HS-5 (cell line): ENCODE results near the gene ERC2.
A peak's percentile ranks its signal among the peaks of the same experiment; 100 is the strongest.
"Not testable (repeated sequence)": the region's sequence is repeated elsewhere in the genome, so short reads cannot be mapped to it uniquely, and the experiment has no call there.

Experiments used
- DNase-seq: peaks from one replicate; pipeline ENCODE4 v3.0.0-alpha.2; 2012; ENCODE audit warnings: low read depth

ERC2 gene

DNA sequence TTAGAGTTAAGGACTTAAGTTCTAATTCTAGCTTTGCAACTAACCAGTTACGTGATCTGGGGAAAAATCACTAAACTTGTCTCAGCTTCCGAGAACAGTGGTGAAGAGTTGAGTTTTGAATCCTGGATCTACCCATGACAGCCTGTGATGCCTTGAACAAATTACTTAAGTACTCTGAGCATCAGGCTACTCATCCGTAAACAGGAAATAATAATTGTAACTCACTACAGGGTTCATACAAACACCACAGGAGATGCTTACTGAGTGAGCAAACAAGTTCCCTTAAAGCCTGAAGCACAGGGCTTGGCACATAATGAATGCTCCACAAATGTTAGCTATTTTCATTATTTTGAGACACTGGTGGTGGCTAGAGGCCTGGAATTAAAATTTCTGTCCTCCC is 158.8 kb downstream of the ERC2 start:
- no peak for DNase-seq

DNA sequence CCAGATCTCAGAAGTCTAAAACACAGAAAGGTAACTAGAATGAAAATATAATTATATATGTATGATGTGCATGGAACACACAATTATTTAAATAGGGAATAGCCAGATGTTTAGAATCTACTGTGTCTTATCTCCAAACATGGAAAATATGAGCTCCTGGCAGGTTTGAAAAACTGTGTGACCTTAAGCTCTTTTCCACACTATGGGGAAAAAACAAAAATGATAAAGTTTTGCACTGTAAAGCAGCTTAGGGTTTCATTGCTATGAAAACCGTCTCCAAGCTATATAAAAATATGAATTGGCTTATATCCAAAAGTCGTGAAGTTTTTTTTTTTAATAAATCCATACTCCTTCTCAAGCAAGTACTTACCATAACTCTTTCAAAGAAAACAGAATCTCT is 159.8 kb downstream of the ERC2 start:
- DNase-seq = no peak

DNA sequence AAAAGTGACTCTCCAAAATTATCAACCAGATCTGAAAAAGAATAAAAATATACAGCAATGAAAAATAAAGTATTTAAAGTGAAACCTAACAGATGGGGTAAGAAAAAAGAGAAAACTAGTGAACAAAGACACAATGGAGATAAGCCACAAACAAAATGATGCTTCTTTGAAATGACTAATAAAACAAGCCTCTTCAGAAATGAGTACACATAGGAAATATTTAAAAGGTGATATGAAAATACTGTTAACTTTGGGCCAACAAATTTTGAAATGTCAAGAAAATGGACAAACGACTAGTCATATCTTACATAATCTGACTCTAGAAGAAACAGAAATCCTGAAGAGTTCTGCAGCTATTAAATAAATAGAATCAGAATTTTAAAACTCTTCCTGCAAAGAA is 164.2 kb downstream of the ERC2 start:
- no peak for DNase-seq

DNA sequence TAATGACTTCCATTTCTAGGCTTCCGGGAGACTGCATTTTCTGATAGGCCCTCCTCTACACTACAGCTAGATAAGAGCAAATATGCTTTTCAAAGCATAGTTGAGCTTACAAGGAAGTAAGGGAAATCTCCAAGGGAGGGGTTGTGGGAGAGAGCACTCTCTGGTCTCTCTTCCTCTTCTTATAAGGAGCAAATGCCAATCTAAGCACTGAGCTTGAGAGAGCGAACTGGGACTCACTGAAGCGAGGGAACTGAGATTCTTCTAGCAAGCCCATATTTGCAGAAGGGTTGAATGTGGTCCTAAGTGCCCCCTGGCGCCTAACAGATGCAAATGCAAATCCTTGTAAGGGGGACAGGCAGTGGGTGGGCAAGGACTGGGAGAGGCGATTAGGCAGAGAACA is 164.8 kb downstream of the ERC2 start:
- no peak for DNase-seq

DNA sequence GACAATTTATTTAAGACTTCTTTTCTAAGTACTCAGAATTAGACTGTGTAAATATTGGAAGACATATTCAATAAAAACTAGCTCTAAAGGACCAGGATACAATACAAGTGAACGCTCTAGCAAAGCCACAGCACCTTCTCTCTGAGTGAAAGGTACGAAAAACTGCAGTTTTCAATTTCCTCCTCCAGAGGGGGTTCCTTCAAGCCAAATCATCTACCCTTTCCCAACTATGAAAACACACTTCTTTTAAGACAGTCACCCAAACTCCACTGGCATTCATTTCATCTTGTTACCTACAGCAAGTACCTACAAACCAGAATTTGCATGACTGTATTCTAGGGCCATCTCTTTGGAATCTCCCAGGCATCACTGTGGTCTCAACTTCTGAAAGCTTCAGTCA is 165.8 kb downstream of the ERC2 start:
- DNase-seq = no peak

DNA sequence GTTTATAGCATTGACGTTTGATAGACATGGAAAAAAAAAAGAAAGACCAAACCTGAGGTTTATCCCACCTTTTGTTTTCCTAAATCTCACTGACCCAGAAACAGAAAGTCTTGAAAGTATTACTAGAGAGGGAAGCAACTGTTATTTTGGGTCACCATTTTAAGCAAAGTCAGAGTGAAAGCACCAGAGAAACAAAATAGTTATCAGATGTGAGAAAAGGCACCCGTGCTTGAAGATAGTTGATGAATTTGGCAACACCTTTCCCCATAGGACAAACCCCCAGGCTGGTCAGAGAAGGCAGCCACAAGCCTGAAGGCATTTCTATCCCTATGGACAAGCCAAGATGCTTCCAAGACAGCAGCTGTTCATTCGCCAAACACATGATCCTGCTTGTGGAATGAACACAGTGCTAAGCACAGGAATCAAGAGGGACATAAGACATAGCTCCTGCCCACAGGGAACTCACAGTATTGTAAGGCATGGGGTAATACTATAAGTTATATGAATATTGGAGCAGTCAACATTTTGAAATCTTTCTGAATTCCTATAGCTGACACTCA is 170.9 kb downstream of the ERC2 start:
- no peak for DNase-seq

DNA sequence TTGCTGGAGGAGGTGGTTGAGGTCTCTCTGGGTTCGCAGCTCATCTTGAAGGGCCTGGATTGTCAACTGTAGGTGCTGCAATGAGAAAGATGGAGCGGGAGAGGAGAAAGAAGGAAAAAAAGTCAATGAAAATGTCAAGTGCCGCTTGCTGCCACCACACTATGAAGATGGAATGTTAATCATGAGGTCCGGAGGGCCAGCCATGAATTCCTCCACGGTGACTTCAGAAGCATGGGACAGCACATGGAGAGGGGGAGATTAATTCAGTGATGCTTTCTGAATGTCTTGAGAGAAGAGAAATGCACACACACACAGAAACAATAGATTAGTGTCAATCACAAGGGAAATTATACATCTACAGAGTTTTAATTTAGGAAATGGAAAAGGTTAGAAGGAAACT is 171.9 kb downstream of the ERC2 start:
- DNase-seq = no peak

DNA sequence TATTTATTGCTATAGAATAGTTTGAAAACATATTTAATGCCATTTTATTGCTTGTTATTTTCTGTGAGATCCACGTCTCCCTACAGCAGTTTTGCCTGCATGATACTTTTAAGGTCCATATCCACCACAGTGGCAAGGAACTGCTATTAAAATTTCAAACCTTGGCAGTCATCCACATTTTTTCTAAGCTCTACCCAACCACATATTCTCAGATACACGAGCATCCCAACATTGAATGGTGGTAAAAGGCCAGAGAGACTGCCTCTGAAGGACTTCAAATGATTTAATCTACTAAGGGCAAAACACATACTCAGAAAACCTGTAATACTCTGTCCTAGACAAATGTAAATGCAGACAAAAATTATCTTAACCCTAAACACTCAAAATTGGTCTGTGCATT is 173.1 kb downstream of the ERC2 start:
- DNase-seq = no peak

DNA sequence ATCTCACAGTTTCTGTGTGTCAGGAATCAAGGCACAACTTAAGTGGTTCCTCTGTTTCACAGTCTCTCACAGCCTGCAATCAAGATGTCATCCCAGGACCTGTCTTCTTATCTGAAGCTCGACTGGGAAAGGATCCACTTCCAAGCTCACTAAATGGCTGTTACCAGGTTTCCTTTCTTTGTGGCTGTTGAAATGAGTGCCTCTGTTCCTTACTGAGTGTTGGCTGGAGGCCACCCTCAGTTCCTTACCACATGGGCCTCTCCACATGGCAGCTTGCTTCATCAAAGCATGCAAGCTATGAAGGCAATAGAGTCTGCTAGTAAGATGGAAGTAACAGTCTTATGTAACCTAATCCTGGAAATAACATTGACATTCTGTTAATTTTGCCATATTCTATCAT is 174.0 kb downstream of the ERC2 start:
- no peak for DNase-seq

DNA sequence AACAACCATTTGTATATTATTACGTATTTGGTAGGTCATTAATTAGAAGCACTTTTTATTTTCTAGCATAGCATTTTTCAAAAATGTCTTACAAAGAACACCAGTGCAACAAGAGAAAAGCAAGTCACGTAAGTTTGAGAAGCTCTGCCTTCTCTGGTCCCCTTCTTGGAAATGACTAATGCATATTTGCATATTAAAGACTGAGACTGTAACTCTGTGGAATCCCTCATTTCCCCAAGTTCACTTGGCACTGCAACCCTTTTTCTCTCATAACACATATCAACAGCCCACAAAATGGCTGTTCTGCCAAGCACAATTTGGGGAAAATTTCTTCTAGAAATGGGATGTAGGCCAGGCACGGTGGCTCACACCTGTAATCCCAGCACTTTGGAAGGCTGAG is 176.3 kb downstream of the ERC2 start:
- no peak for DNase-seq

DNA sequence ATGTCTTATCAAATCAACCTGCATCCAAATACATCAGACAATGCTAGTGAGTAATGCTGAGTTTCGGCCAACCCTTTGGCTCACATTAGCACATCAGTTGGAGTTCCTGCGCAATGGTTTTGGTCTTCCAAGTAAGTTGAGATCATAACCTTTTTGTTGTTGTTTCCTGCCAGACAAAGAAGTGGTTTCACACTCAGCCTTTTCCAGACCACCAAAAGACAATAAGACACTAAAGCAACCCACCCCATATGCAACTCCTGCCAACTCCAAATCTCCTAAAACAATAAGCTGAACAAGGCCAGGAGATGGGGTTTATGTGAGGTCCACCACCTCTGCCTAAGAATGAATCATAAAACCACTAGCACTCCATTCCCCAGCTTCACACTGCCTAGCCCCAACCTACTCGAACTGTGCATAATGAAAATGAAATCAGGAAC is 177.0 kb downstream of the ERC2 start:
- DNase-seq = peak; percentile 37

DNA sequence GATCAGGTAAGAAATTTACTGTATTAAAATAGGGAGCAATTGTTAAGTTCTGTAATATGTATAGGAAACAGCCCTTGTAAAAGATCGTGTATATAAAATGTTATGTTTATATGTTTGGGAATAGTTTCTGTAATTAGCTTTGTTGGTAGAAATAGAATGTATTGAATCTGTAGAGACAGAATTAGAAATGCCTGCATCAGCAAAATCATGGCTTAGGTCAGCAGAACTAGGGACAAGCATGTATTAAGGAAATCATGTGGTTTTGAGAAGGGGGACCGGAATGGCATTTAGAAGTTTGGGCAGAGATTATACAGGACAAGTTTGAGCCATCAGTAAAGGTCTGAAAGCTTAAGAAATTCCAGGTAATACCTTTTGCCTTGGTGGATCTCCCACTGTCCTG is 177.9 kb downstream of the ERC2 start:
- no peak for DNase-seq

DNA sequence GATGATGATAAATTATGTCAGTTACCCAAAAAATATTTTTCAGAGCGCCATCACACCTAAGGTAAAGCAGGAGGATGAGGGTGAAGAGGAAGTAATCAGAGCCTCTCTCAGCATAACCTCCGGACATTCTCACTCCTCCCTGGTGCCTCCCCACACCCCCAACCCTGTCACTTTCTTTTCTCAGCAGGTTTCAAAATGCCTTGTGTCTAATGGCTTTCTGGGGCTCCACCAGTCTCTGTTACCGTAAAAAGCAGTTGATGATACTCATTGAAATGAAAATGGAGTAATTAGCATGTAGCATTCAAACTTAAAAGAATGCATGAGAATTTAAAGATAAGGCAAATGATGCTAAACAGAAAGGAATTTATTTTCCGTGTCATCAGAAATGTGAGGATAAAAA is 180.0 kb downstream of the ERC2 start:
- DNase-seq = no peak

DNA sequence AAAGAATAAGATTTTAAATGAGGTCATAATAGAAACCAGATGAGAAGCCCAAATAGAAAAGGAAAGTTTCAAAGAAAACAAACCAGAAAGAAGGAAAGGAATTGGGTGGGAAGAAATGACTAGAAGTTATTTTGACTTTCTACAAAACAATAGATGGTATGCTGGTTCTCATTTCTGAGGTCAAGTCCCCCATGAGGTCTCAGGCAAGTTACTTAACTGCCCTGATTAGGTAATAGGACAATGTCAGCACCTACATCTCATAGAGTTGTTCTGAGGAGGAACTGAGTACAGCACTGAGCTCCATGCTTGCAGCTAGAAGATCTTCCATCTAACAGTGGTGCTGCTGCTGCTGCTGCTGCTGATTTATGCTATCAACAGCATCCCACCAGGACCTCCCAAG is 185.9 kb downstream of the ERC2 start:
- DNase-seq = no peak

DNA sequence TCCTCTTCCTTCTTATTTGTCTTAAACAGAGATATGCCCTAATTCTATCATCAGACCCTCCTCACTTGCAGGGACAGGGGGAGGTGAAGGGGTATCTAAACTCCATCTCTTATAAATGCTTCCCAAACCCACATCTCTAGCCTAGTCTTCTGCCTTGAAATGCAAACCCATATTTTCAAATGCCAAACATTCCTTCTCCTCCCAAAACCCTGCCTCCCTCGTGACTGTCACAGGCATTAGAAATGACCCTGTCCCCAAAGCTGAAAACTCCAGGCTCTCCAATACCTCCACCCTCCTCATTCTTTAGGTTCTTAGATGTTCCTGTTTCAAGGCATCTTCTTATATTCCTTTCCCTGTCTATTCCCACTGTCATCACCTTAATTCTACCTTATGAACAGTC is 191.0 kb downstream of the ERC2 start:
- DNase-seq = no peak

DNA sequence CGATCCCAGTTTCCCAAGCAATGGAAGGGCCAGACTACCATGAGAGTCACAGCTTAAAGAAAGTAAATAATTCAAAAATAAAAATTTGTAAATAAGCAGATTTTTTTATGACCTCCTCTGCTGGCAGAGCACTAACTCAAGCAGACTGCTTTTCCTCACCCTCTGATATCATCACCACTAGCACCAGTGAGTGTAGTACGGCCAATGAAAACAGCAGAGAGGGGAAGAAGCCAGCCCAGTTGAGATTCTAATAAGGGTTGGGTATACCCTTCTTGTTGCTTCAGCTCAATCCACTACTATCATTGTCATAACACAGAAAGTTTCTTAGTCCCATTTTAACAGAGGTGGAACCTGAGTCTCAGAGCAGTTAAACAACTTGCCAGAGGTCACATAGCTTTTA is 193.1 kb downstream of the ERC2 start:
- DNase-seq = no peak

DNA sequence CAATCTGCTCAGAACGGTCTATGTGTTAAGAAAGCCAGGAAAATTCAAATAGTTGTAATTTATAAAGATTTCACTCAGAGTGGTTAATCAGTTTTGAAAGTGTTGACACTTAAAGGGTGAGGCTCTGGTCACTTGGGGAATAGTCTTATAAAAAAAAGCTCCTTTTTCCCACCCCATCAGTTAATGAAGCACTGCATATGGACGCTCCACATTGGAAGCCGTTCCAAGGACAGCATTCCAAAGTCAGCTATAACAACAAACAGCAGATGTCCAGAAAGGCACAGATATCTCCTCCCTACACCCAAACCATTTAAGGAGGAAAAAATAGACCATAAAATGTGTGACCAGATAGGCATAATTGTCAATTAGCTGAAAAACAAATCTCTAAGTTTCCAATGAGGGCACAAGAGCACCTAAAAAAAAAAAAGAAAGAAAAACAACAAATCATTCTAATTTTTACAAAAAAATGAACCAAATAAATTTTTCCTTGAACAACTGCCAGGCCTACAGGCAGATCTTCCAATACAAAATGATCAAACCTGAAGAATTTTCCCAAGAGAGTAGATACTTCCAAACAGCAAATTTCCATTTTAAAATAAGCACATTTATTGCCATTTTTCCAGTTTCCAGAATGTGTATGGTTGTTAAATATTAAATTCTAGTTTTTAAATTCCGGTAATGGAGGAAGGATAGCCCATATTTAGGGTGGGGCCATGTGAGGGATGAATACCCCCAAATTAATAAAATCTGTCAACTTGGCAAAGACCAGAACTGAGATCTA is 198.3 kb downstream of the ERC2 start:
- DNase-seq = no peak

DNA sequence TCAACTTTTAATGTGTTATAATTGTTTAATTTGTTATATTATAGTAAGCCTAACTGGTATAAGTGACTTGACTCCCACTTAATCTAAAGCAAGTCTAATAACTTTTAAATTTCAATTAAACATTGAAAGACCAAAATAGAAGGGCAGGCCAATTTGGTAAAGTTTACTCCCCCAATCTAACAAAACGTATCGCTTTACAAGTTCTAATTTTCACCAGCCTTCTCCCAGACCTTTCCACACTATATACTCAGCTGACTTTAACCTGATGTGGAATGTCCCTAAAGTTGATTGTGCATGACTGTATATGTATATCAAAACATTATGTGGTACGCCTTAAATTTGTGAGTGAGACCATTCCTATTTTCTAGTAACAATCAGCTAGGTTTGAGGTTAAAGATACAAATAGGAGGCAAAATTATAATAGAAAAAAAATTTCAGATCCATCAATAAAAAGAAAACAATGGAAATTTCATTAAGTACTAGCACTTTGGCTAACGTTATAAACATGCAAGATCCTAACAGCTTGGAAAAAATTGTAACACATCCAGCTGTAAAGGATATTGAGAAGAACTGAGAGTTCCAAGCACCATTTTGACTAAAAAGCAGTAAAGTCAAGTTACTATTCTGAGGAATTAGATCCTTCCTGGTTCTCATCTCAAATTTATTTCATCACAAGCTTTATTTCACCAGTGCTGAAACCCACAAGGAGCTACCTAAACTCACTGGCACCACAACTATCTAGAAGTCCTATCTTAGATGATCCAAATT is 199.5 kb downstream of the ERC2 start:
- DNase-seq = no peak

DNA sequence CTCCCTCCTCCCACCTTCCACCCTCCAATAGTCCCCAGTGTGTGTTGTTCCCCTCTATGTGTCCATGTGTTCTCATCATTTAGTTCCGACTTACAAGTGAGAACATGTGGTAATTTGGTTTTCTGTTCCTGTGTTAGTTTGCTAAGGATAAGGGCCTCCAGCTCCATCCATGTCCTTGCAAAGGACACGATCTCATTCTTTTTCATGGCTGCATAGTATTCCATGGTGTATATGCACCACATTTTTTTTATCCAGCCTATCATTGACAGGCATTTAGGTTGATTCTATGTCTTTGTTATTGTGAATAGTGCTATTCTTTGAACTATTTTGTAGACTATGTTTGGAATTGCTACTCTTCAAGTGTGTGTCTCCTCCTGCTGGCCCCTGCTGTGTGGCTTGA is 206.4 kb downstream of the ERC2 start:
- DNase-seq = not testable (repeated sequence)

DNA sequence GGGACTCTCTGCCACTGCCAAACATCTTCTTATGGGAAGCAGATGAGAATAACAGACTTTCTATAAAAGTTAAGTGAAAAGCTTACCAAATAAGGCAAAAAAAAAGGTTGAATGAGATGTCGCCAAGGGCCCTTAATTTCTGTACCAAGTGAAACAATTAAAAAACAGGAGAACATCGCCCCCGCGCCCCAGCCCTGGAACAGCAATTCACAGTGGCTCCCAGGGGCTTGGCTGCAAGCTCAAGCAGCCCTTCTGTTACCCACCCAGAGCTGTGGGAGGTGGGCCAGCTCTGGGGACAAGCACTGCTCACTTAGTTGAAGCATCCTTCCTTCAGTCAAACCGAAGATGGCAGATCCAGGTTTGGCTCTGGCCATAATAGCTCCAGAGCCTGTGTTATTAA is 208.0 kb downstream of the ERC2 start:
- DNase-seq = no peak

DNA sequence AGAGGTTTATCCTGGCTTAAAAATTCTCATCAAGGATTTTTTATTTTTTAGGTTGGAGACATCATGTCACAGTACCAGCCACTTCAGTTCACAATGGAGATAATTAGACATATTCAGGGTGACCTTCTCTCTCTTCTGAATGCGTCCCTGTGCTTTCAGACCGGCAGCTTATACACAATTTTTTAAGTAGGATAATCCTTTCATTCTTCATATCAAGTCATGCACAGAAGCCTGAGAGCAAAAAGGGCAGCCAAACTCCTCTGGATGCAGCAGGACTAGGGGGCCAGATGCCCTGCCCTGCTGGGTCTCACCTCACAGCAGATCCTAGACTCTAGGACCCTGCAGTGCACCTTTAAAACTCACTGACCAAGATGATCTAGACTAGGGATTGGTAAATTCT is 210.4 kb downstream of the ERC2 start:
- no peak for DNase-seq

DNA sequence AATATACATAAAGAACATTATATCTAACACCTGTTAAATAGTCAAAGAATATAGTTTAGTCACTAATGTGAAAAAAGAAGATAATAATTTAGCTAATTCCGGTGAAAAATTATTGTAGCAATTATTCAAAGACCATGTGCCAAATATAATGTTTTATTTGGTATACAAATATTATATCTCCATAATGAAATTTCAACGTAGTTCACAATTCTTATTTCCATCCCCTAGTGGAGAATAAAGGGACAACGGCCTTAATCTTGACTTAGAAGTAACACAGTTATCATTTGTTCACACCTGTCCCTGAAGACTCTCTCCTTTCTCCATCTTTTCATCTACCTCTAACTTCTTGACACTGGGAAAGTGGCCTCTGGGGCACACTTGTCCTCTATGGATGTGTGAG is 213.4 kb downstream of the ERC2 start:
- no peak for DNase-seq

DNA sequence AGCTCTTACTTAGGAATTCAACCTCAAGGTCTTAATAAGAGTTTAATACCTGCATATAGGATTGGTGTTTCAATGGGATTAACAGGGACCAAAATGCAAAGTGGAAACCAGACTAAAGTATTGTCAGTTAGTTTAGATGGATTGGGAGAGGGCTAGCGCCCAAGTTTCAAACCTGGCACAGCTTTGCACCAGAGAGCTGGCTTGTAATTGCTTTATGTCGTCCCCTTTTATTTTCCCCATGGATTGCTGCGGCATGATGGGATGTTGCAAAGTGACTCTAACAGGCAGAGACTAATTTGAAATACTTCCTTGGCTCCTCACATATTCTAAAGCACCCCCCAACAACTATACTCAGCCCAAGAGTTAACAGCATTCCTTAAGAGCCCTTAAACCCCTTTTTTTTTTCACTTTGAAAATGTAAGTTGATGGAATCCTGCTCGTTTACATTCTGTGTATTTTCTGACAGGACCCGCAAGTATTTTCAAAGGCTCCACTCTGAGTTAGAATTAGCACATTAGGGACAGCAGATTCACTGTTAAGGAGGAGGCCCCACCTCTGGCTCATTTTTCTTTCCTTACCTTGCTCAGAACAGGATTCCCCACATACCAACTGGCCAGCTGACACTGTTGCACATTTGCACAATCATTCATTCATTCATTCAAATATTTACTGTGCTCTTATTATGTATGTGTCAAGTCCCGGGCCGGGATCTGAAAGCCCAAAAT is 214.2 kb downstream of the ERC2 start:
- DNase-seq = no peak
